Putamen (tissue), 1 donor: ENCODE data around the gene PEX5.
"Not testable (repeated sequence)": the region's sequence is repeated elsewhere in the genome, so short reads cannot be mapped to it uniquely, and the experiment has no call there.

ENCODE experiments used
- DNase-seq: peaks from one replicate; pipeline ENCODE4 v3.0.0-alpha.2; 2016; ENCODE audit warnings: low spot score

PEX5 gene

DNA sequence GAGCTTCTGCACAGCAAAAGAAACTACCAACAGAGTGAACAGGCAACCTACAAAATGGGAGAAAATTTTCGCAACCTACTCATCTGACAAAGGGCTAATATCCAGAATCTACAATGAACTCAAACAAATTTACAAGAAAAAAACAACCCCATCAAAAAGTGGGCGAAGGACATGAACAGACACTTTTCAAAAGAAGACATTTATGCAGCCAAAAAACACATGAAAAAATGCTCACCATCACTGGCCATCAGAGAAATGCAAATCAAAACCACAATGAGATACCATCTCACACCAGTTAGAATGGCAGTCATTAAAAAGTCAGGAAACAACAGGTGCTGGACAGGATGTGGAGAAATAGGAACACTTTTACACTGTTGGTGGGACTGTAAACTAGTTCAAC is 24.3 kb downstream of the PEX5 start:
- DNase-seq = not testable (repeated sequence)

DNA sequence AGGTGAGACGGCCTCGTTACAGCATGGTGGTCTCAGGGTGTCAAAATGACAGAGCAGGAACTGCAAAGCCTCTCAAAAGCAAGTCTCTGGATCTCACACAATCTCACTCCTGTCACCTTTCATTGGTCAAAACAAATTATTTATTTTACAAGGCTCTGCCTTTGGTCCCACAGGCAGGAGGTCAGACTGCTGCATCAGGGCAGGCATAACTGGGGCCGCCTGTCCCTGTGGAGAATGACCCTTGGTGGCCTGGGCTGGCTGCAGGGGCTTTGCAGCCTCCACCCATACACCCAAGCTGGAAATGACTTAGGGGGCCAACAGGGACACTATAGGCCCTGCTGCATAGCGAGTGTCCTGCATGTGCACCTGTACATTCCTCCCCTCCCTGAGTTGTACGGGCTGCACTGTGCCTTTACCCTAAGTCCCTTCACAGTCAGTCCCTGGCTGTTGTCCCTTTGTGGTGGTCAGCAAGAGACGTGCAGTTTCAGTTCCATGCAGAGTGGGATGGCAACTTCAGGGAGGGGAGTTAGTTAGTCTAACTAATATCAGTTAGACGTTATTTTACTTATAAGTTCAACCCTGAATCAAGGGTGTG is 28.1 kb downstream of the PEX5 start:
- no peak for DNase-seq

DNA sequence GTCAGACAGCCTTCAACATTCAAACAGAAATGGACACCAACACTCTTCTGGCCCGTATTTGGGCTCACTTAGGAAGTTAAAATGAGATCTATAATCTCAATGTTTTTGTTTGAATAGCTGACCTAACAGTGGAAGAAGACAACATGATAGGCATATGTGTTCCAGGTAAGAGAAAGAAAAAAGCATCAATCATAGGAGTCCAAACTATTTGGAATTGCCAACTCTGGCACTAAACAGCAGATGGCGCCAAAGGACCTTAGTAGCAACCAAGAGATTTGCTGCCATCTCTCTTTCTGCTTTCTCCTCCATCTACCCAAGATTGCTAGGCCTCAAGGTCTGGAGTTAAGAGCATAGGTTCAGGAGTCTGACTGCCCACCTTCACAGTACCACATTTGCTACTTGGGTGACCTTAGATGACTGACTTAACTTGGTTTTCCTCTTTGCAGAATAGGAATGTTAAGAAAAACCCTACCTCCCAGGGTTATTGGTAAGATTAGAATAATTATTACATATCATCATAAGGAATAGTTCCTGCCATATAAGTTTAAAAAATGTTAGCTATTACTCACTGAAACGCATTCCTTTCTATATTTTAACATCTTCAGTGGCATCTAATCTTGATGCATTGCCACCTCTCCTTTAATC is 30.2 kb downstream of the PEX5 start:
- peak; percentile 62 for DNase-seq

DNA sequence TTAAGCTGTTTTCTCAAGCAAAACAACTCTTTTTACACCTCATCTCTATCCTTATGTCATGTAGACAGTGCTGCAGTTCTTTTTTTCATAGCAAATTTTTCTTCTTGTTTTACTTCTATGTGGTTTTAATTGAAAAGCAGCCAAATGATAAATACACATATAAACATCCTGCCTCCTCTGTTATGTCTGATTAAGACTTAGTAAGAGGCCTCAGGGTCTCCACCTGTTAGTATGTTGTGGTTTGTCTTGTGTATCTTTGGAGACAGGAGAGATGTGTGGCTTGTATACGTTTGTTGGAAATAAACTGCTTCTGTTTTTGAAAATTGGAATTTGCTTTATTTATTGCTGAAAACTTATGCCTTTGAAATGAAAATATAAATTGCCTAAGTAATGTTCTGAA is 32.0 kb downstream of the PEX5 start:
- no peak for DNase-seq

DNA sequence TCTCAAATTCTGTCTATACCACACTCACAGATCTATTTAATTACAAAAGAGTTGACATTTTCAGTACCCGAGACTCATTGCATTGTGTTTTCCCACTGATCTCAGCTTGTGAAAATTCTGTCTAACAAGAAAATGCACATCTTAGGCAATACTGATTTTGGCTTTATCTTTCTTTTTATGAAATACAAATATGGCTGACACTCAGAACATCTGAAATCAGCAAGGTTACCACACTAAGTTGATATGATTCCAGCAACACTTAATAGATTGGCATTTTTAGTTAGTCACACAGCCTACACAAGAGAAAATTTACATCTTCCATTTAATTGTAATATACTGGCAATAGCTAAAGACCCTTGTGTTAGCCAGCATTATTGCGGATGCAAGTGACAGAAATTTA is 40.3 kb downstream of the PEX5 start:
- no peak for DNase-seq

DNA sequence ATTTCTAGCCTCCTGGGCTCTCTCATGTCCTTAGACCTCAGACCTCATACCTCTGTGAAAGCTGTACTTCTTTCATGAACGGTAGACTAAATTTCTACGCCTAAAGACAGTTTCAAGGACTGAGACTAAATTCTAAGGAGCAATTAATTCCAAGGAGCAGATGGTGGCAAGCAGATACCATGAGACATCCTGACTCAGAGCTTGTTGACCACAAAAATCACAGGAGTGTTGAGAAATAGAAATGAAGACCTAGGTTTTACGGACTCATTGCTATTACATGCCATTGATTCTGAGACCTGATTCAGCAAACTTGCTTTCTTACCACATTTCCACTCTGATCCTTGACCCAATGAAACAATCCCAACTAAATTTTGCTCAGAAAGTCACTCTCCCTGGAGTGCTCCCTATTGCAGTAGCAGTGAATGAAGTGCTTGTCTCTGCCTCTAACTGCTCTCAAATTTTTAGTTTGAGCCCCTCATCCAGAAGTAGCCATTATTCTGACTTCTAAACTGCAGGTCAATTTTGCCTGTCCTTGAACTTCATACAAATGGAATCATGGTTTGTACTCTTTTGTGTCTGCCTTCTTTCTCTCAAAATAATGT is 52.0 kb downstream of the PEX5 start:
- DNase-seq = no peak

DNA sequence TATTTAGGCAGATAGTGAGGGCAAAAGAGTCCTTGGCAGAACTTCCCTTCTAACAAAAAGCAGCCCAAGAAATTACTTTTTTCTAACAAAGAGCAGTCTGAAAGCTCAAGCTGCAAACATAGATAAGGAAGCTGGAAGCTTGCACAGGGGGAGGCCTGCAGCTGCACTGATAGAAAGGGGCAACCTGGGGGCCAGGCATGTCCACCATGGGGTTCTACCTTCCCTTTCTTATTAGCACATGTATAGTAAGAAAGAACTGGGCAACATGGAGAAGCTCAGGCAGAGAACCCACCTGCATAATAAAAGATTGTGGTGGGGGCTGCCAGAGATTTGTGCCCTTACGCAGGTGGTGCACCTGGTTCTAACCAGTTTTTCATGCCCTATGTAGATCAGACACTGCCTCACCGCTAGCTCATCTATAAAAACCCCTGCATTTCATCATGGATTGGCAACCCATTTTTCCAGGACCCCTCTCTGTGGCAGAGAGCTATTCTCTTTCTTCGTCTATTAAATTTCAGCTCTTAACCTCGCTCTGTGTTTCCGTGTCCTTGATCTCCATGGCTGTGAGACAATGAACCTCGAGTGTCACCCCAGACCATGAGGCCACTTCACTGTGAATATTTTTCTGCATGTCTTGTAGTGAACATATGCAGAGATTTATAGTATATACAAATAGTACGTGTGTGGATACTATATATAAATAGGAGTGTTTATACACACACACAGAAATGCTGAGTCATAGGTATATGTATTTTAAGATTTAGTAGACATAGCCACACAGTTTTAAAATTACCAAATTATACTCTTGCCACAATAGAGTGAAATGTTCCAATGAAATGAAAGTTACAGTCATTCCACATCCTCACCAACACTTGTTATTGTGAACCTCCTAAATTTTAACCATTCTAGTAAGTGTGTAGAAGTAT is 53.0 kb downstream of the PEX5 start:
- no peak for DNase-seq

DNA sequence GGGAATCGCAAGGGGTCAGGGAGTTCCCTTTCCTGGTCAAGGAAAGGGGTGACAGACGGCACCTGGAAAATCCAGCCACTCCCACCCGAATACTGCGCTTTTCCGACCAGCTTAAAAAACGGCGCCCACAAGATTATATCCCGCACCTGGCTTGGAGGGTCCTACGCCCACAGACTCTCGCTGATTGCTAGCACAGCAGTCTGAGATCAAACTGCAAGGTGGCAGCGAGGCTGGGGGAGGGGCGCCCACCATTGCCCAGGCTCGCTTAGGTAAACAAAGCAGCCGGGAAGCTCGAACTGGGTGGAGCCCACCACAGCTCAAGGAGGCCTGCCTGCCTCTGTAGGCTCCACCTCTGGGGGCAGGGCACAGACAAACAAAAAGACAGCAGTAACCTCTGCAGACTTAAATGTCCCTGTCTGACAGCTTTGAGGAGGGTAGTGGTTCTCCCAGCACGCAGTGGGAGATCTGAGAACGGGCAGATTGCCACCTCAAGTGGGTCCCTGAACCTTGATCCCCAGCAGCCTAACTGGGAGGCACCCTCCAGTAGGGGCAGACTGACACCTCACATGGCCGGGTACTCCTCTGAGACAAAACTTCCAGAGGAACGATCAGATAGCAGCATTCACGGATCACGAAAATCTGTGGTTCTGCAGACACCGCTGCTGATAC is 62.0 kb downstream of the PEX5 start:
- not testable (repeated sequence) for DNase-seq

DNA sequence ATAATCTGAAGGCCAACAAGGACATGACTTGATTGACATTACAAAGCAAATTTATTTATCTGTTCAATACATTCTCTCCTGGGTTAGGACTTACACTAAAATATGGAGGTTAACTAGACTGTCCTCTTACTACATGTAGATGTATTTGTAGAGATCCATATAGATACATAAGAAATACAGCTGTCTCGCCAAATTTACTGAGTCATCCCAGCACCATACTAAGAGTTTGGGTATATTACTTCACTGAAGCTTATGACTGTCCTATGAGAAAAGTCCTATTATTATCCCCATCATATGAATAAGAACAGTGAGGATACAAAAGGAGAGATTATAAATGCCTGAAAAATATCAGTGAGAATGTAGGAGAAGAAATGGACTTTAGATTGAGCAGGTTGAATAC is 69.6 kb downstream of the PEX5 start:
- DNase-seq = no peak
